HG03135 (cell line): ENCODE measurements around the gene JSRP1.
"Not testable (repeated sequence)": the region's sequence is repeated elsewhere in the genome, so short reads cannot be mapped to it uniquely, and the experiment has no call there.

Experiments
- ATAC-seq: cut with Tn5 transposase; IDR thresholded peaks from one replicate; pipeline ENCODE4 v1.9.1; 2021; ENCODE audit warnings: mild to moderate bottlenecking, moderate library complexity; ENCODE audit not compliant: unreplicated experiment

The JSRP1 gene

GRCh38 chr19:2282062-2282861 is 26.0 kb upstream of the JSRP1 start, which contains the start of gene PEAK3:
PEAK3 (minus strand) TSS chr19:2282175; CDS start chr19:2280931, 1,244 bp downstream.
- ATAC-seq: no peak

GRCh38 chr19:2281265-2282061 is 25.2 kb upstream of the JSRP1 start:
- ATAC-seq: not testable (repeated sequence)

- no peak for ATAC-seq
Observed at GRCh38 chr19:2280633-2281264, 24.5 kb upstream of the JSRP1 start.

- ATAC-seq: no peak
Observed at GRCh38 chr19:2278459-2279158, 22.4 kb upstream of the JSRP1 start.

- no peak for ATAC-seq
Observed at GRCh38 chr19:2277138-2277537, 20.9 kb upstream of the JSRP1 start.

- ATAC-seq: no peak
Observed at GRCh38 chr19:2276429-2276986, 20.3 kb upstream of the JSRP1 start.

GRCh38 chr19:2275588-2276428 is 19.6 kb upstream of the JSRP1 start:
- no peak for ATAC-seq

GRCh38 chr19:2274931-2275535 is 18.8 kb upstream of the JSRP1 start:
- no peak for ATAC-seq

GRCh38 chr19:2274185-2274711 is 18.0 kb upstream of the JSRP1 start:
- no peak for ATAC-seq

GRCh38 chr19:2273356-2274184 is 17.4 kb upstream of the JSRP1 start:
- ATAC-seq: peak; percentile 29

GRCh38 chr19:2271234-2272103 is 15.3 kb upstream of the JSRP1 start:
- no peak for ATAC-seq

GRCh38 chr19:2270423-2271233 is 14.4 kb upstream of the JSRP1 start:
- no peak for ATAC-seq

- ATAC-seq: no peak
Observed at GRCh38 chr19:2270157-2270422, 13.9 kb upstream of the JSRP1 start.

- peak; percentile 56 for ATAC-seq
Observed at GRCh38 chr19:2269244-2270156, 13.3 kb upstream of the JSRP1 start.

GRCh38 chr19:2268861-2269243 is 12.6 kb upstream of the JSRP1 start:
- no peak for ATAC-seq

- ATAC-seq: no peak
Observed at GRCh38 chr19:2268480-2268830, 12.2 kb upstream of the JSRP1 start.
